ENCODE measurements around the gene RIPOR1.

RIPOR1 gene

GRCh38 chr16:67539271-67539670, 10.6 kb downstream of the RIPOR1 start:
- no peaks in the 10 kb centered on the region for H3K4me1 ChIP-seq
- in situ Hi-C loops (cut with MboI; ENCODE audit: low sequenced_read_pairs), result no loop called here
- no peak for DNase-seq (ENCODE audit: low spot score in 2 of 2)

GRCh38 chr16:67539691-67540635, 11.3 kb downstream of the RIPOR1 start:
- H3K4me3 ChIP-seq, result no peak overlapping the region
- no peak for DNase-seq (ENCODE audit: low spot score in 2 of 2)
- no peaks in the 10 kb centered on the region for H3K27me3 ChIP-seq (ENCODE audit: low read depth)
- in situ Hi-C loops (cut with MboI; ENCODE audit: low sequenced_read_pairs), result no loop called here
- H3K36me3 ChIP-seq (replicated peaks), result peaks cover 60% of the 10 kb centered on the region
- H3K9me3 ChIP-seq, result no peaks in the 10 kb centered on the region
- H3K4me1 ChIP-seq, result no peaks in the 10 kb centered on the region

More at GRCh38 chr16:67539271-67539670, 10.6 kb downstream of the RIPOR1 start:
- H3K27me3 ChIP-seq (ENCODE audit: low read depth), result no peaks in the 10 kb centered on the region
- H3K4me3 ChIP-seq, result no peak overlapping the region
- no peaks in the 10 kb centered on the region for H3K9me3 ChIP-seq
- peaks cover 54% of the 10 kb centered on the region for H3K36me3 ChIP-seq (replicated peaks)

GRCh38 chr16:67540756-67541155, 12.1 kb downstream of the RIPOR1 start:
- in situ Hi-C loops (cut with MboI; ENCODE audit: low sequenced_read_pairs), result no loop called here
- peaks cover 68% of the 10 kb centered on the region for H3K36me3 ChIP-seq (replicated peaks)

GRCh38 chr16:67541391-67542263, 13.0 kb downstream of the RIPOR1 start:
- no peaks in the 10 kb centered on the region for H3K4me1 ChIP-seq
- H3K36me3 ChIP-seq (replicated peaks), result peaks cover 73% of the 10 kb centered on the region
- no peak for DNase-seq (ENCODE audit: low spot score in 2 of 2)
- H3K9me3 ChIP-seq, result no peaks in the 10 kb centered on the region
- in situ Hi-C loops (cut with MboI; ENCODE audit: low sequenced_read_pairs), result no loop called here
- H3K4me3 ChIP-seq, result no peak overlapping the region
- no peaks in the 10 kb centered on the region for H3K27me3 ChIP-seq (ENCODE audit: low read depth)

More at GRCh38 chr16:67540756-67541155, 12.1 kb downstream of the RIPOR1 start:
- Histone ChIP-seq H3K9me3 (no peaks in the 10 kb centered on the region), H3K27me3 (ENCODE audit: low read depth) (no peaks in the 10 kb centered on the region), H3K4me1 (no peaks in the 10 kb centered on the region), H3K4me3 (no peak overlapping the region)
- DNase-seq (ENCODE audit: low spot score in 2 of 2), result no peak

- no peak overlapping the region for H3K4me3 ChIP-seq
- H3K36me3 ChIP-seq (replicated peaks), result peaks cover 81% of the 10 kb centered on the region
- in situ Hi-C loops (cut with MboI; ENCODE audit: low sequenced_read_pairs), result no loop called here
- no peaks in the 10 kb centered on the region for H3K27me3 ChIP-seq (ENCODE audit: low read depth)
- no peaks in the 10 kb centered on the region for H3K4me1 ChIP-seq
- no peaks in the 10 kb centered on the region for H3K9me3 ChIP-seq
- peak; percentile 25 to 78 for DNase-seq (ENCODE audit: low spot score in 2 of 2)
Measured at GRCh38 chr16:67542464-67542863, 13.8 kb downstream of the RIPOR1 start.

- DNase-seq (ENCODE audit: low spot score in 2 of 2), result no peak
- Histone ChIP-seq H3K4me1 (no peaks in the 10 kb centered on the region), H3K4me3 (no peak overlapping the region), H3K27me3 (ENCODE audit: low read depth) (no peaks in the 10 kb centered on the region), H3K36me3 (replicated peaks) (peaks cover 86% of the 10 kb centered on the region), H3K9me3 (no peaks in the 10 kb centered on the region)
- in situ Hi-C loops (cut with MboI; ENCODE audit: low sequenced_read_pairs), result no loop called here
Measured at GRCh38 chr16:67543036-67543435, 14.4 kb downstream of the RIPOR1 start.

GRCh38 chr16:67543582-67543981, 15.0 kb downstream of the RIPOR1 start:
- Histone ChIP-seq H3K4me3 (no peak overlapping the region), H3K36me3 (replicated peaks) (peaks cover 87% of the 10 kb centered on the region), H3K27me3 (ENCODE audit: low read depth) (no peaks in the 10 kb centered on the region), H3K4me1 (no peaks in the 10 kb centered on the region), H3K9me3 (no peaks in the 10 kb centered on the region)
- in situ Hi-C loops (cut with MboI; ENCODE audit: low sequenced_read_pairs), result no loop called here
- no peak for DNase-seq (ENCODE audit: low spot score in 2 of 2)

- Histone ChIP-seq H3K4me3 (no peak overlapping the region), H3K27me3 (ENCODE audit: low read depth) (no peaks in the 10 kb centered on the region), H3K36me3 (replicated peaks) (peaks cover 79% of the 10 kb centered on the region), H3K9me3 (no peaks in the 10 kb centered on the region), H3K4me1 (no peaks in the 10 kb centered on the region)
- in situ Hi-C loops (cut with MboI; ENCODE audit: low sequenced_read_pairs), result no loop called here
- DNase-seq (ENCODE audit: low spot score in 2 of 2), result no peak
Measured at GRCh38 chr16:67544329-67544841, 15.8 kb downstream of the RIPOR1 start.

- H3K27me3 ChIP-seq (ENCODE audit: low read depth), result no peaks in the 10 kb centered on the region
- H3K4me1 ChIP-seq, result no peaks in the 10 kb centered on the region
- no peak for DNase-seq (ENCODE audit: low spot score in 2 of 2)
- H3K9me3 ChIP-seq, result no peaks in the 10 kb centered on the region
- no peak overlapping the region for H3K4me3 ChIP-seq
- in situ Hi-C loops (cut with MboI; ENCODE audit: low sequenced_read_pairs), result no loop called here
- H3K36me3 ChIP-seq (replicated peaks), result peaks cover 75% of the 10 kb centered on the region
Measured at GRCh38 chr16:67544844-67545664, 16.4 kb downstream of the RIPOR1 start.

- in situ Hi-C loops (cut with MboI; ENCODE audit: low sequenced_read_pairs), result no loop called here
- Histone ChIP-seq H3K9me3 (no peaks in the 10 kb centered on the region), H3K36me3 (replicated peaks) (peaks cover 69% of the 10 kb centered on the region), H3K4me1 (no peaks in the 10 kb centered on the region), H3K27me3 (ENCODE audit: low read depth) (no peaks in the 10 kb centered on the region), H3K4me3 (no peak overlapping the region)
- DNase-seq (ENCODE audit: low spot score in 2 of 2), result no peak
Measured at GRCh38 chr16:67545665-67546024, 17.0 kb downstream of the RIPOR1 start.

GRCh38 chr16:67546091-67546501, 17.5 kb downstream of the RIPOR1 start:
- in situ Hi-C loops (cut with MboI; ENCODE audit: low sequenced_read_pairs), result no loop called here
- Histone ChIP-seq H3K9me3 (no peaks in the 10 kb centered on the region), H3K36me3 (replicated peaks) (peaks cover 64% of the 10 kb centered on the region), H3K27me3 (ENCODE audit: low read depth) (no peaks in the 10 kb centered on the region), H3K4me1 (no peaks in the 10 kb centered on the region), H3K4me3 (no peak overlapping the region)
- DNase-seq (ENCODE audit: low spot score in 2 of 2), result no peak

GRCh38 chr16:67546761-67547422, 18.3 kb downstream of the RIPOR1 start:
- H3K9me3 ChIP-seq, result no peaks in the 10 kb centered on the region
- in situ Hi-C loops (cut with MboI; ENCODE audit: low sequenced_read_pairs), result no loop called here
- peak; percentile 54 to 85 for DNase-seq (ENCODE audit: low spot score in 2 of 2)
- no peaks in the 10 kb centered on the region for H3K27me3 ChIP-seq (ENCODE audit: low read depth)
- H3K4me1 ChIP-seq, result no peaks in the 10 kb centered on the region
- peaks cover 56% of the 10 kb centered on the region for H3K36me3 ChIP-seq (replicated peaks)
- no peak overlapping the region for H3K4me3 ChIP-seq
